ENCODE measurements around the gene CSNK2B.

GRCh38 chr6:31659649-31660380, 6.1 kb upstream of the CSNK2B start:
- TF ChIP-seq POLR2A (IDR thresholded peaks at IDR 0.05; ENCODE audit: extremely low read depth, insufficient read length) (no peak), MYC (IDR thresholded peaks at IDR 0.05; ENCODE audit: low read depth, low read length) (no peak)
- TF ChIP-seq, protein P1, sequence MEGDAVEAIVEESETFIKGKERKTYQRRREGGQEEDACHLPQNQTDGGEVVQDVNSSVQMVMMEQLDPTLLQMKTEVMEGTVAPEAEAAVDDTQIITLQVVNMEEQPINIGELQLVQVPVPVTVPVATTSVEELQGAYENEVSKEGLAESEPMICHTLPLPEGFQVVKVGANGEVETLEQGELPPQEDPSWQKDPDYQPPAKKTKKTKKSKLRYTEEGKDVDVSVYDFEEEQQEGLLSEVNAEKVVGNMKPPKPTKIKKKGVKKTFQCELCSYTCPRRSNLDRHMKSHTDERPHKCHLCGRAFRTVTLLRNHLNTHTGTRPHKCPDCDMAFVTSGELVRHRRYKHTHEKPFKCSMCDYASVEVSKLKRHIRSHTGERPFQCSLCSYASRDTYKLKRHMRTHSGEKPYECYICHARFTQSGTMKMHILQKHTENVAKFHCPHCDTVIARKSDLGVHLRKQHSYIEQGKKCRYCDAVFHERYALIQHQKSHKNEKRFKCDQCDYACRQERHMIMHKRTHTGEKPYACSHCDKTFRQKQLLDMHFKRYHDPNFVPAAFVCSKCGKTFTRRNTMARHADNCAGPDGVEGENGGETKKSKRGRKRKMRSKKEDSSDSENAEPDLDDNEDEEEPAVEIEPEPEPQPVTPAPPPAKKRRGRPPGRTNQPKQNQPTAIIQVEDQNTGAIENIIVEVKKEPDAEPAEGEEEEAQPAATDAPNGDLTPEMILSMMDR (IDR thresholded peaks at IDR 0.05; ENCODE audit: low read depth, low read length): no peak

Data from NB4 (cell line).